Testis (tissue), 2 donors: Measurements from ENCODE around the gene ZNF394.

ENCODE experiments used
- CTCF ChIP-seq, 3 experiments: fragments of 450-650 bp in 2 of 3; fragments of 200-600 bp in 1 of 3; sonication (generic) in 1 of 3; IDR thresholded peaks; one replicate each; pipeline ENCODE4 v1.5.1; 2016 to 2019; ENCODE audit warnings: antibody characterized with exemption in 3 of 3, mild to moderate bottlenecking in 2 of 3, moderate library complexity in 1 of 3
- POLR2A ChIP-seq: fragments of 450-650 bp; IDR thresholded peaks from one replicate; pipeline ENCODE4 v1.6.1; 2017; ENCODE audit warnings: antibody characterized with exemption, mild to moderate bottlenecking, moderate library complexity

GRCh38 chr7:99453105-99453504 is 47.0 kb downstream of the ZNF394 start:
- TF ChIP-seq POLR2A (no peak), CTCF (IDR thresholded peaks at IDR 0.05) (no peak)
